Right lobe of liver (tissue), 4 donors: Measurements from ENCODE around the gene HPRT1.

Experiments used
- CTCF ChIP-seq, 4 donors: fragments of 200-600 bp in 3 of 4; fragments of 450-650 bp in 1 of 4; IDR thresholded peaks; one replicate each; pipeline versions ENCODE4 v1.5.1 to v1.8.0; 2016 to 2022; ENCODE audit warnings: antibody characterized with exemption in 4 of 4, mild to moderate bottlenecking in 2 of 4
- POLR2A ChIP-seq: fragments of 450-650 bp; IDR thresholded peaks from one replicate; pipeline ENCODE4 v1.6.1; 2017; ENCODE audit warnings: antibody characterized with exemption, mild to moderate bottlenecking
- donor health status: DM: no; HTN: no; CAD: no.
- donor health status: DM: no; HTN: no; CAD: no.
- donor health status: DM: no; HTN: yes; CAD: no.

- no peak for TF ChIP-seq POLR2A
- TF ChIP-seq CTCF (IDR thresholded peaks at IDR 0.05) = no peak
Observed at GRCh38 chrX:134476284-134476683, 16.3 kb downstream of the HPRT1 start.
